OCI-LY7 (cell line): ENCODE data around the gene CRMP1. TPM values are rescaled to one million over a fixed set of nuclear protein-coding genes. Genes with fewer than 3 reads are reported as not detected.

Source experiments
- BruUV-seq: library from RNA; stranded (reverse); fragments of 400-500 nt; replicated peaks from 2 replicates; lab custom pipeline; 2021; lab: Mats Ljungman, UMichigan
- CTCF ChIA-PET: fragments of 300-600 bp; sonication (Branson Sonifier 250); formaldehyde crosslinking; loops from one replicate; lab custom pipeline; 2022; ENCODE audit warnings: antibody characterized with exemption; ENCODE audit not compliant: unreplicated experiment; lab: Charles Lee
- POLR2A ChIA-PET: fragments of 300-600 bp; sonication (Branson Sonifier 250); formaldehyde crosslinking; loops from one replicate; lab custom pipeline; 2022; ENCODE audit warnings: antibody characterized with exemption; lab: Charles Lee
- DNase-seq: peaks from one replicate; pipeline ENCODE4 v3.0.0-alpha.2; 2015; ENCODE audit warnings: low spot score
- H2AFZ ChIP-seq: fragments of 200-600 bp; sonication (generic), shearing (Covaris generic); 2 replicates; pipeline ENCODE4 v1.6.1; 2014; ENCODE audit warnings: mild to moderate bottlenecking, antibody characterized with exemption, low read length, moderate library complexity
- H3K27ac ChIP-seq: fragments of 200-600 bp; sonication (generic); 2 replicates; pipeline ENCODE4 v1.5.1; 2014; ENCODE audit warnings: mixed run types, low read depth, mild to moderate bottlenecking, moderate library complexity, low read length, inconsistent platforms; ENCODE audit not compliant: poor library complexity, severe bottlenecking
- H3K36me3 ChIP-seq: fragments of 200-600 bp; sonication (generic); 2 replicates; pipeline ENCODE4 v1.6.1; 2014; ENCODE audit warnings: mild to moderate bottlenecking, antibody characterized with exemption, low read length, moderate library complexity, mixed read lengths; ENCODE audit not compliant: insufficient read depth
- H3K4me1 ChIP-seq: fragments of 200-600 bp; sonication (generic); 2 replicates; pipeline ENCODE4 v1.5.1; 2014; ENCODE audit warnings: mild to moderate bottlenecking, low read length; ENCODE audit not compliant: insufficient read depth, poor library complexity, severe bottlenecking
- H3K4me2 ChIP-seq: fragments of 200-600 bp; sonication (generic); 2 replicates; pipeline ENCODE4 v1.6.1; 2014; ENCODE audit warnings: mild to moderate bottlenecking, low read length
- H3K4me3 ChIP-seq: fragments of 200-600 bp; sonication (generic); 2 replicates; pipeline ENCODE4 v1.5.1; 2014; ENCODE audit warnings: mild to moderate bottlenecking, low read depth, low read length; ENCODE audit not compliant: poor library complexity, severe bottlenecking
- H3K79me2 ChIP-seq: fragments of 200-600 bp; sonication (generic); 2 replicates; pipeline ENCODE4 v1.6.1; 2016; ENCODE audit warnings: low read depth, mild to moderate bottlenecking, low read length, moderate library complexity, mixed read lengths; ENCODE audit not compliant: insufficient read depth
- H3K9me2 ChIP-seq: fragments of 200-600 bp; sonication (generic); 2 replicates; pipeline ENCODE4 v1.6.1; 2016; ENCODE audit warnings: mild to moderate bottlenecking, low read length, mixed read lengths; ENCODE audit not compliant: insufficient read depth
- H3K9me3 ChIP-seq: fragments of 200-600 bp; sonication (generic); 2 replicates; pipeline ENCODE4 v1.6.1; 2014; ENCODE audit warnings: mild to moderate bottlenecking, mixed run types, low read length, mixed read lengths
- H4K20me1 ChIP-seq: fragments of 200-600 bp; sonication (generic); 2 replicates; pipeline ENCODE4 v1.6.1; 2014; ENCODE audit warnings: mild to moderate bottlenecking, antibody characterized with exemption, low read length, moderate library complexity, mixed read lengths; ENCODE audit not compliant: insufficient read depth
- CTCF ChIP-seq: fragments of 200-600 bp; sonication (generic); conservative IDR thresholded peaks from 2 replicates; pipeline ENCODE4 v1.5.1; 2014; ENCODE audit warnings: mild to moderate bottlenecking, antibody characterized with exemption, low read length, moderate library complexity, mixed read lengths
- EZH2phosphoT487 ChIP-seq: fragments of 200-600 bp; sonication (generic); IDR thresholded peaks from 2 replicates; pipeline ENCODE4 v1.6.1; 2018; ENCODE audit warnings: low read depth, borderline replicate concordance, mild to moderate bottlenecking, mixed run types, antibody characterized with exemption, low read length, moderate library complexity, mixed read lengths
- intact Hi-C: fragments of 100-400 bp; cut with micrococcal nuclease; formaldehyde crosslinking; loops from one replicate; pipeline ENCODE4 v1.10.0; 2022; ENCODE audit not compliant: unreplicated experiment
- total RNA-seq, 2 experiments: library from RNA; depleted of rRNA in 1 of 2; stranded (reverse); fragments of >200 nt in 1 of 2; shearing (Covaris generic) in 1 of 2; gene quantifications; 2 replicates each; pipeline ENCODE4 v1.2.3, GENCODE V29; 2014 to 2022

The CRMP1 gene
- total RNA-seq, 2 experiments from 2014 or later, result not detected

GRCh38 chr4:5924461-5925125 lies 31.7 kb upstream of the CRMP1 start:
- POLR2A ChIA-PET, result interaction anchor here (0.6 kb wide), 1 partner anchor 1950 kb away, joined by 3 read pairs; no protein-coding TSS in a partner anchor
- BruUV-seq, result no TSS peak
- TF ChIP-seq CTCF, result no peak
- no peak for TF ChIP-seq EZH2phosphoT487

GRCh38 chr4:5923376-5923775 lies 30.5 kb upstream of the CRMP1 start:
- CTCF ChIA-PET, result no interaction called here
- BruUV-seq, result no TSS peak

More at GRCh38 chr4:5924461-5925125, 31.7 kb upstream of the CRMP1 start:
- Histone ChIP-seq H2AFZ (no peak overlapping the region), H3K27ac (no peak overlapping the region), H3K36me3 (no peaks in the 10 kb centered on the region), H3K9me3 (no peaks in the 10 kb centered on the region), H4K20me1 (no peaks in the 10 kb centered on the region), H3K4me1 (no peaks in the 10 kb centered on the region), H3K9me2 (no peaks in the 10 kb centered on the region), H3K4me3 (no peak overlapping the region), H3K79me2 (no peaks in the 10 kb centered on the region), H3K4me2 (no peak overlapping the region)
- CTCF ChIA-PET, result no interaction called here
- DNase-seq, result no peak
- intact Hi-C loops, result no loop called here

More at GRCh38 chr4:5923376-5923775, 30.5 kb upstream of the CRMP1 start:
- H3K4me3 ChIP-seq, result no peak overlapping the region
- POLR2A ChIA-PET, result no interaction called here
- H4K20me1 ChIP-seq, result no peaks in the 10 kb centered on the region
- no peak overlapping the region for H3K4me2 ChIP-seq
- no peak for TF ChIP-seq CTCF
- TF ChIP-seq EZH2phosphoT487, result no peak
- no peaks in the 10 kb centered on the region for H3K4me1 ChIP-seq
- H3K9me2 ChIP-seq, result no peaks in the 10 kb centered on the region
- no peaks in the 10 kb centered on the region for H3K36me3 ChIP-seq
- intact Hi-C loops, result no loop called here
- H3K79me2 ChIP-seq, result no peaks in the 10 kb centered on the region
- no peak overlapping the region for H2AFZ ChIP-seq
- H3K27ac ChIP-seq, result no peak overlapping the region
- no peaks in the 10 kb centered on the region for H3K9me3 ChIP-seq
- DNase-seq, result no peak
